Measurements from ENCODE around the gene TAOK3.
"Not testable (repeated sequence)": the region's sequence is repeated elsewhere in the genome, so short reads cannot be mapped to it uniquely, and the experiment has no call there.

TAOK3 gene

DNA sequence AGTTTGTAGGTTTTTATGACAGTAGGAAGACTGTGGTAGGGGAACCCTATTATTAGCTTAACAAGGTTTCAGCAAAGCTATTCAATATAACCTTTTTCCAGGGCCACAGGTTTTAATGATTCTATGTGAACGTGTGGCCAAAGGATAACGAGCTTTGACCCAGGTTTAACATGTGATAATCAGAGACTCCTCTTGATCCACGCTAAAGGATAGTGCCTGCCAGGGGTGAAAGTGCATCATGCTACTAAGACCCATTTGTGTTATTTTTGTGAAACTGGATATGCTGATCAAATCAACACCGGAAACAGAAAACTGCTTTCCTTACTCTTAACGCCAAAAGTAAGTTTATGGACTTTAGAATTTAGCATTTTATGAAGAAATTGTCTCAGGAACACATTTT is 909 bp upstream of the TAOK3 start:
- DNase-seq (ENCODE audit: low read depth) = no peak

DNA sequence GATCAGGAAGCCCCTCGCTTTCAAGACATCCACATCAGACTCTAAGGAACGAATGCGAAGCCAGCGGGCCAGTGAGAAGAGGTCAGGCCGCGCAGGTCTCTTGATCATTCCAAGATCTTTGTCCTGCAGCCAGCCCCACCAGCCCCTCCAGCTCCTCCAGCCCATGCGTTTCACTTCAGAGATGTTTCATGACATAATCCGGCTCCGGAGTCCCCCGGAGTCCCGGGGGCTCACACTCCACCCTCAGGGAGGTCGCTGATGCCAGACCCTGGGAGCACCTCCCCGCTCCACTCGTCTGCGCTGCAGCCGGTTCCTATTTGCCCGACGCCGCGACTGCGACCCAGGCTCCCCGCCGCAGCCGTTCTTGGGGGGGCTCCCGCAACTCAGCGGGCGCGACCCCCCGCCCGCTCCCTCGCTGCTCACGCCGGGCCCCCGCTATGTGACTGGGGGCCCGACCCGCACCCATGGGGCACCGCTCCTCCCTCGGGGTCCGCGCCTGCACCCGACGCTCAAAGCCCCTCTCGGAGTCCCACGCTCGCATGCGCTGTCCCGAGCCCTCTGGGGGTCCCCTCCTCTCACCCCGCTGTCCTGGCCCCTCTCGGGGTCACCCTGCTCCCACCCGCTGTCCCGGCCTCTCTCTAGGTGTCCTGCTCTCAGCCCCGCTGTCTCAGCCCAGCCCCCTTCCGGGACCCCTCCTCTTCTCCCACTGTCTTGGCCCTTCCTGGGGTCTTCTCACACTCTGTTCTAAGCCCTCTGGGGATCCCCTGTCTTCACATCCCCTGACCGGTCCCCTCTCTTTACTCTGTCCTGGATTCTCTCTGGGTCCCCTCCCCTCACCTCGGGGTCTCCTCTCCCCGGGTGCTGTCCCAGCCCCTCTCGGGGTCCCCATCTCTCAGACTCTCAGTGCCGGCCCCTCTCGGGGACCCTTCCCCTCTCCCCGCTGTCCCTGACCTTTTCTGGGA is 1.1 kb downstream of the TAOK3 start:
- DNase-seq (ENCODE audit: low read depth) = no peak

DNA sequence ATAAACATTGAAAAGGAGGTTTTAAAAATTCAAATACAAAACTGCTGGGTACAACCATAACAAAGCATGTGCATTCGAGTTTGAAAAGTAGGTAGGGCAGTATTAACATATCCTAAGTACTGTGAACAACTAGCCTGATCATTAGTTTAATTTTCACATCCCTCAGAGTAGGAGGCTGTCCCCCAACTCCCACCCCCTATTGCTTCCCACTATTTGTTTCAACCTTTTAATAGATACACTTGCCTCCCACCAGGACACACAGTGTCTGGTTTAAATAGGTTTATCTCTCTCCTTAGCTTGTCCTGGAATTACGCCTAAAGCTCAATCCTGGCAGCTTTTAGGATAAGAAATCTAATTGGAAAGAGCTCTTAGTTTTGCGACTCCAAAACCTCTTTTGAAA is 2.1 kb downstream of the TAOK3 start:
- no peak for DNase-seq (ENCODE audit: low read depth)

DNA sequence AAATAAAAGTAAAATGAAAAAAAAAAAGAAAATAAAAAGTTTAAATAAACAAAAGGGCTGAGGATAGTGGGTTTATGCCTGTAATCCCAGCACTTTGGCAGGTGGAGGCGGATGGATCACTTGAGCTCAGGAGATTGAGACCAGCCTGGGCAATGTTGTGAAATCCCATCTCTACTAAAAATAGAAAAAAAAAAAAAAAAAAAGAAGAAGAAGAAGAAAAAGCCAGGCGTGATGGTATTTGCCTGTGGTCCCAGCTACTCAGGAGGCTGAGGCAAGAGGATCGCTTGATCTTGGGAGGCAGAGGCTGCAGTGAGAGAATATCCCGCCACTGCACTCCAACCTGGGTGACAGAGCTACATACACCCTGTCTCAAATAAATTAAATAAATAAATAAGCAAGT is 3.9 kb downstream of the TAOK3 start:
- DNase-seq (ENCODE audit: low read depth) = no peak

DNA sequence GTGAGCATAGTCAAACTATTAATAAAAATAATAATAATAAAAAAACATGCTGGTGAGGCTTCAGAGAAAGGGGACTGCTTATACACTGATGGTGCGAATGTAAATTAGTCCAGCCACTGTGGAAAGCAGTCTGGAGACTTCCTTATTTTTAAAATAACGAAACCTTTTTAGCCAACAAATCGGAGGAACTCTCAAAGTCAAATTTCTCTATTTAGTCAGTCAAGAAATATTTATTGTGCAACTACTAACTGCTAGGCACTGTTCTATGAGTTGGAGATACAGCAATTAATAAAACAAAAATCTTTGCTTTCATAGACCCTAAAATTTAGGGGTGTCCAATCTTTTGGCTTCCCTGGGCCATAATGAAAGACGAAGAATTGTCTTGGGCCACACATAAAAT is 10.8 kb downstream of the TAOK3 start:
- no peak for DNase-seq (ENCODE audit: low read depth)

DNA sequence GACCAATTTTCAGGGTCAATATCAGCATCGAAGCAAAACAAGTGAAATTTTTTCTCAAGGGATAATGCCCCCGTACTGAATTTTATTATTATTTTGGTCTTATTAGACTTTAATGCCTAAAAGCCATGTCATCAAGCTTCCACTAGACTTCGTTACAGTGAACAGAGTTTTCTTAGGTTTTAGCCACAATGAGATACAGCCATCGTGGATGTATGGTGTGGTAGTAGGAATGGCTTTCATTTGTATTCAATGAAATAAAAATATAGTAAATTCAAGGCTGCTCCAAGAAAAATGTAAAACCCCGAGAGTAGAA is 11.7 kb downstream of the TAOK3 start:
- DNase-seq (ENCODE audit: low read depth) = no peak

DNA sequence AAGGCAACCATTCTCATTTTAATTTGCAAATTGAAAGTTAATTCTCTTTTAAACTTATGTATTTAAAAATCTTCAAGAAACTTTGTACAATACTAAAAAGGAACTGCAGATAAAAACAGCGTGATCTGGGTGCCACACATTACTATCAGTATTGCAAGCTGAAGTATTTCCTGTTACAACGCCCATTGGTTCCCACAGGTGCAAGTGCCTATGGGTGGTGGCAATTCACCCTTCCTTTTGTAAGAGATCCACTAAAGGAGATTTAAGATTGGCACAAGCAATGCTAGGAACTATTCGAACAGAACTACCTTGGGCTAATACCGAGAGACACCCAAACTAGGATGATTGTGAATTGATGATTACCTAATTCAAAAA is 13.2 kb downstream of the TAOK3 start:
- DNase-seq (ENCODE audit: low read depth) = no peak

DNA sequence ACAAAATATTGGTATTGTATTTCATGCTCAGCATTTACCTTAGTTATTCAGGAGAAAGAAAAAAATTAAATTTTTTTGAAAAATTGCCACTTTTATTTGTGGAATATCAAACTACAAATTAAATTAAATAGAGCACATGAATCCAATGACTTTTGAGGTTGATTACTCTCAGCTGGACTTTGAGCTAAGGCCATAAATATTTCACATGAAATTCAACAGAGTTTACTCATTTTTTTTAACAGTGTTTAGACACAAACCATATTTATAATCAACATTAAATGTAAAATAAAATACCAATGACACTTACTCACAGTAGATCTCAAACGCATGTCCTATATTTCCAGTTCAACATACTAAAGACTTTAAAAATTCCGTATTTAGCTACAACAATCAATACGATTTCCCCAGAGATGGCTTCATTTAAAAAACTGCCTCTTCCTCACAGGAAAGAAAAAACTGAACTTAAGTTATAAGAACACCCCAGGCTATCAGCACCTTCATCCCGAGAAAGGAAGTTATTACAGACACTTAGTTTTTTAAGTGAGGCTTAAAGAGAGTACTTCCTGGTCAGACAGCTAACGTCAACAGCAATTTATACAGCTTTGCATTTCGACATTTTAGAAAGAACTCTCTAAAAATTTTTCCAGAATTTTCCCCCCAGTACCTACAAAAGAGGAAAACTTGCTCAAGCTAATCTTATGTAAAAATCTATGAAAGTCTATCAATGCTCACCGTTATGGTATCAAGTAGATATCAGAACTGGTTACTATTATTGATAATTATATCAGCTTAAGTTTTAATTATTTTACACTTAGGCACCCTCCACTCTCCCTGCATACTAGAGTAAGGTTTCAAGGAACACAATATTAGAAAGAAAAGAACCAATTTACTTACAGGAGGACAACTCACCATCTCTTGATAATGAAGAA is 13.8 kb downstream of the TAOK3 start:
- DNase-seq (ENCODE audit: low read depth) = no peak

DNA sequence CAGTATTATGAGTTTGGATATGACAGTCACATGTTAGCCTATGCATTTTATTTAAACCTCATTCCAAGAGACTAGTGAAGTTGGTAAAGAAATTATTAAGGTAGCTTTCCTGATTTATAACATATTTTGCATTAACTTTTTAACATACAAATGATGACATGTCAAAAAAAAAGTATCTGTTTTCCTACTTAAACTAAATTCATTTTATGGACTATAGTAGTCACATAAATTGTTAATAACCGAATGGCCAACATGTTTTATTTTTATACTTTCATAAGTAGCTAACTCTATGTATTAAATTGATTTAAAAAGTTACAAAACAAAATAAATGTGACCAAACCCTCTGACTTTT is 14.7 kb downstream of the TAOK3 start:
- no peak for DNase-seq (ENCODE audit: low read depth)

DNA sequence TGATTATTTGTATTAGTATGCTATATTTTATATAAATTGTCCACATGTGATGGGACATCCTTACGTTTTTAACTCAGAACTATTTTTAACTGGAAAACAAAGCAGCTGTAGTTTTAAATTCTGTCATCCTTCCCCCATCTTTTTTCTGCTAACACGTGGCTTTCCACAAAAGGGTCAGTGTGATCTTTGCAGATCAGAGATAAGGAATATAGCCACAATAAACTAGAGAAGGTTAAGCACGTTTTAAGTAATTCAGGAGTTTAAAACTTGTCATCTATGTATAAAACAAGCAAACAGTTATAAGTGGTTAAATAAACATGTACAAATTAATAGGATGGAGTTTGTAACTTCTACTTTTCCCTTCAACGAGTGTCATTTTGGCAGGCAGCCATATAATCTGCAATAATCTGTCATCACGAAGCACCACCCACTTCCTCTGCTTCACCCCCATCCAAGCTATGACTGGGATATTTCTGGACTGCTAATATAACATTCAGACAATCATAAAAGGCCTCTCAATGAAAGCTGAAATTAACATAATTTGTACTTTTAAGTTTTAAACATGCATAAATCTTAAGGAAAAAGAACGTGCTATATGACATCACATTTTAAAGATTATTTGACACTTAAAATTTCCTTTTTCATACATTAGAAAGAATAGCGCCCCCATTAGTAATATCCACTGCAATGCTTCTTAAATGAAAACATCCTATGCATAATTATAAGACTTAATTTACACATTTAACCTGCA is 15.3 kb downstream of the TAOK3 start:
- DNase-seq (ENCODE audit: low read depth) = no peak

DNA sequence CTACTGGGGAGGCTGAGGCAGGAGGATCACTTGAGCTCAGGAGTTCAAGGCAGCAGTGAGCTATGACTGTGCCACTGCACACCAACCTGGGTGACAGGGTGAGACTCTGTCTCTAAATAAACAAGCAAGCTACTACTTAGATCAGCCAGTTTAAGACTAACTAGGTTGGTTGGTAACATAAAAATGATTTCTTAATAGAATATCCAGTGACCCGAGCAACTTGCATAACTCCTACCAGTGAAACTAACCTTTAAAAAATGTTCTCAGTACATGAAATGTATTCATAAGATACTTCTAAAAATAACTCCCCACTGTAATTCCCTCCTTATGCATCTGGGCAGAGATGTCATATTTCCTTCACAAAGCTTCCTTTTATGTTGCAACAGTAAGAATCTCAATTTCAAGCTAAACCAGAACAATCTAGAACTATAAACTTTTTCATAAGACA is 15.9 kb downstream of the TAOK3 start:
- DNase-seq (ENCODE audit: low read depth) = peak; percentile 85

DNA sequence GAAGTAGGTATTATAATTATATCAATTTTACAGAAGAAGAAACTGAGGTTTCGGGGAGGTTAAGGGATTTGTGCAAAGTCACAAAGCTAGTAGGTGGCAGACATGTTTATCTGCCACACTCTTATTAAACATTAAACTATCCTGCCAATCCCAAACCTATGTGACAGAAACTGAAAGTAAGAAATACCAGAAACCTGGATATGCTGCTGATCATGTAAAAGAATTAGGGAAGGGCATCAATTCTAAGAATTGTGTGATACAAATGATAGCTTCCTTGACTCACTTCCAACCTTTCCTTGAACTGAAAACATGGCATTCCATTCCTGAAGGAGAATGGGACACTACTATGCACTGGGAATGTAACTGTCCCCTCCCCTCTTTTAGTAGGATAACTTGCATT is 16.9 kb downstream of the TAOK3 start:
- no peak for DNase-seq (ENCODE audit: low read depth)

DNA sequence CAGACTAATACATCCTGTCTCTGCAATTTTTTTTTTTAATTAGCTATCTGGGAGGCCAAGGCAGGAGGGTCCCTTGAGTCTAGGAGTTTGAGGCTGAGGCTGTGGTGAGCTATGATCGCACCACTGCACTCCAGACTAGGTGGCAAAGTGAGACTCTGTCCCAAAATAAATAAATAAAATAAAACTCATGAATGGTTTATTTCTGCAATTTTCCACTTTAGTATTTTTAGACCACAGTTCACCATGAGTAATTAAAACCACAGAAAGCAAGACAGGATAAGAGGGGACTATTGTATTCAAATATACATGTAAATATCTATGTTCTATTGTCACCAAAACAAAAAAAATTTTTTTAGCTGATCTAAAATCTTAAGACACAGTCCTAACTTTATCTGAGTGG is 17.8 kb downstream of the TAOK3 start:
- no peak for DNase-seq (ENCODE audit: low read depth)

DNA sequence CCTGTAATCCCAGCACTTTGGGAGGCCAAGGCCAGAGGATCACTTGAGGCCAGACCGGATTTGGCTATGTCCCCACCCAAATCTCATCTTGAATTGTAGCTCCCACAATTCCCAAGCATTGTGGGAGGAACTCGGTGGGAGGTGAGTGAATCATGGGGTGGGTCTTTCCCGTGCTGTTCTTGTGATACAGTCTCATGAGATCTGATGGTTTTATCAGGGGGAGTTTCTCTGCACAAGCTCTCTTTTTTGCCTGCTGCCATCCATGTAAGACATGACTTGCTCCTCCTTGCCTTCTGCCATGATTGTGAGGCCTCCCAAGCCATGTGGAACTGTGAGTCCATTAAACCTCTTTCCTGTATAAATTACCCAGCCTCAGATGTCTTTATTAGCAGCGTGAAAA is 18.2 kb downstream of the TAOK3 start:
- DNase-seq (ENCODE audit: low read depth) = not testable (repeated sequence)

DNA sequence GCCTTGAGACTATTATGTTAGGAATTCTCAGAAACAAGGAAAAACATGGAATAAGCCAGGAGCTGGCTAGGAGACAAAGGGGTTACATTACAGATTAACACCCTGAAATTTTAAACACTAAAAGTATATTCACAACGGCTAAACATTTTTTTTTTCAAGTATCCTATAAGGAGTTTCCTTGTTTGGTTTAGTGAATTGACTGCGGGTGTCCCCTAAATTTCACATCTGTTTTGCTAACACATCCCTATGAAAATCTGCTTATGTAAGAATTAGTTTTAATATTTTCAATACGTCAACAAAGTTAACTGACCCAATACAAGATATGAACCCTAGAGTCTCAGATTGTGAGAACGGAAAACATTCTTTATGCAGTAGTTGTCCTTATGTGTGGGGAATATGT is 19.0 kb downstream of the TAOK3 start:
- DNase-seq (ENCODE audit: low read depth) = no peak

DNA sequence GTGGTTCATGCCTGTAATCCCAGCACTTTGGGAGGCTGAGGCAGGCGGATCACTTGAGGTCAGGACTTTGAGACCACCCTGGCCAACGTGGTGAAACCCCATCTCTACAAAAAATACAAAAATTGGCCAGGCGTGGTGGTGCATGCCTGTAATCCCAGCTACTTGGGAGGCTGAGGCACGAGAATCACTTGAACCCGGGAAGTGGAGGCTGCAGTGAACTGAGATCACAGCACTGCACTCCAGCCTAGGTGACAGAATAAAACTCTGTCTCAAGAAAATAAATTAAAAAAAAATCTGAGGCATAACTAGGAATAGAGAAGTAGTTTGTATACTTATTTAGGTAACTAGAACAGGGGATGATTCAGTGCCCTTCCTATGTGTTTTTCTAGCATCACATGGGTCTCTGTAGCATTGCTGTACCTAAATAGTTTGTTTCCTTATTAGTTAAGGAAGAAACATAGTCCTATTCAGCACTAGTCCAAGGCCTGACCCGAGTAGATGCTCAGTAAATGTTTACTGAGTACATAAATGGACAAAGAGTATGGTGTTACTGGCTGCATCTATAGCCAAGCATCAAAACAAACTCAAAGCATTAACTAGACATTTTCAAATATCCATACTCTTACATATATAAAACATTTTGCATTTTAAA is 21.7 kb downstream of the TAOK3 start:
- DNase-seq (ENCODE audit: low read depth) = no peak

DNA sequence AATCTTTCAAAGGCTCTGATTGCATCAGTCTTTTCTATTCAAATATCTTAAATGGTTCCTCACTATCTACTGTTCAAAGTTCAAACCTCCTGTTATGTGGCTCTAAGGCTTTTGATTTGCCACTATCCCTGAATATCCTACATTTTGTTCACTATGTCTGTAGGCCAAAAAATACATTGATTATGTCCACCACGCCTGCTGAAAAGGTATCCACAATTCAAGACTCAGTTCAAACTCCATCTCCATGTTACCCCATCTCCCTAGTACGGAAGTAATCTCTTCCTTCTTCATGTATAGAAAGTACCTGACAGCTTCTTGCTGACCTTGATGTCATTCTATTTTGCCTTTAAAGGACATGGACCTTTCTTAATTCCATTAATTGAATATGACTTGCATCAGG is 24.8 kb downstream of the TAOK3 start:
- DNase-seq (ENCODE audit: low read depth) = no peak

DNA sequence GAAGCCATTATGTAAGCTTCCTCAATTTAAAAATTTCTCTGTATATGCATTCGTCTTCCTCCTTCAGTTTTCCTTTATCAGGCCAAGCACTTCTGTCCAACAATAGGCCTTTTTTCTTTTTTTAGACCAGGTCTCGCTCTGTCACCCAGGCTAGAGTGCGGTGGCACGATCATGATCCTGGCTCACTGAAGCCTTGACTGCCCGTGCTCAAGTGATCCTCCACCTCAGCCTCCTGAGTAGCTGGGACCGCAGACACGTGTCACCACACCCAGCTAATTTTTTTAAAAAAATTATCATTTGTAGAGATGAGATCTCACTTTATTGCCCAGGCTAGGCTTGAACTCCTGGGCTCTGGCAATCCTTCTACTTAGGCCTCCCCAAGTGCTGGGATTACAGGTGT is 25.8 kb downstream of the TAOK3 start:
- DNase-seq (ENCODE audit: low read depth) = no peak

DNA sequence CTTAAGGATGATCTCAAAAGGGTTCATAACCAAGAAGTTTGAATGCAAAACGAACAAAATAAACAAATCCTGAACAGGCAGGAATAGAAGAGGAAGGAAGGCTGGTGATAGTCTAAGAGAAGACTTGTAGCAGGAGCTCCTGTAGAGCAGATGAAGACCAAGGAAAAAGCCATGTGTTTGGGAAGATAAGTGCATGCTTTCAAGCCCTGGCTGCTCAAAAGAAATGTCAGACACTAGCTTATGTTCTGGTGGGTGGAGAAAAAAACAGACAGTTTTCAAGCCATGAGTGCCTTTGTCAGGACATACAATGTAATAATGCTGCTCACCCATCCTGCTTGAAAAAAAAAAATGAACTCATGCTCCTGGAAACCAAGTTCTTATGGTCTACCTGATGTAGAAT is 27.4 kb downstream of the TAOK3 start:
- no peak for DNase-seq (ENCODE audit: low read depth)

DNA sequence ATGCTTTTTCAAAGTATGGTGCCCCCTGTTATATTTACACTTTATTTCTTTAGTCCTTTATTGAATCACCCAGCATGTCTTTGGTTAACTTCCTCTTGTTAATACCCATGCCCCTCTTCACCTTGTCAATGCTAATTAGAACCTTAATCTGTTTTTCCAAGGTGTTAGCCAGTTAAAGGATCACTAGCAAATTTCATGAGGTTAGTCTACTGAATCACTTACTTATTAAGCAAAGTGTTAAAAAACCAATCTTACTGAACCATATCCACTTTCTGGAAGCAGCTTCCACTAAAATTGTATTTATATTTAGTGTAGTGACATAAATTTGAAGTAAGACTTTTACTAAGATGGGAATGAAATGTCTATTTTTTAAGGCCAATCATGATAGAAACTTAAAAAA is 27.9 kb downstream of the TAOK3 start:
- DNase-seq (ENCODE audit: low read depth) = no peak

DNA sequence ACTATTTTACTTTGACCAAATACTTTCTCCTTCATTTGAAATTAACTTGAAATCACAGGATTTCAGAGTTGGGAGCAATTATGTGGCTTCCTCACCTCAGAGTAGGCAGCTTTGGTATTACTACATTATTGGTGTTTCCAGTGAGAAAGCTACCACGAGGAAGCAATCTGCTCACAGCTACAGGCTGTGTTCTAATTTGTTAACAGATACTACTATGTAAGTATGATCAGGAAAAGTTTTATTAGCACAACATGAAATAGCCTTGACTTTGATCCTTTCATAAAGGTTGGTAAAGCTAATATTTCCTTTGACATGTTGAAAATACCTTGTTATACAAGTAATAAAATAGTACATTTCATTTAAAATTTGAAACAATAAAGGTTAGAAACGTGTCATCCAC is 30.6 kb downstream of the TAOK3 start:
- no peak for DNase-seq (ENCODE audit: low read depth)

DNA sequence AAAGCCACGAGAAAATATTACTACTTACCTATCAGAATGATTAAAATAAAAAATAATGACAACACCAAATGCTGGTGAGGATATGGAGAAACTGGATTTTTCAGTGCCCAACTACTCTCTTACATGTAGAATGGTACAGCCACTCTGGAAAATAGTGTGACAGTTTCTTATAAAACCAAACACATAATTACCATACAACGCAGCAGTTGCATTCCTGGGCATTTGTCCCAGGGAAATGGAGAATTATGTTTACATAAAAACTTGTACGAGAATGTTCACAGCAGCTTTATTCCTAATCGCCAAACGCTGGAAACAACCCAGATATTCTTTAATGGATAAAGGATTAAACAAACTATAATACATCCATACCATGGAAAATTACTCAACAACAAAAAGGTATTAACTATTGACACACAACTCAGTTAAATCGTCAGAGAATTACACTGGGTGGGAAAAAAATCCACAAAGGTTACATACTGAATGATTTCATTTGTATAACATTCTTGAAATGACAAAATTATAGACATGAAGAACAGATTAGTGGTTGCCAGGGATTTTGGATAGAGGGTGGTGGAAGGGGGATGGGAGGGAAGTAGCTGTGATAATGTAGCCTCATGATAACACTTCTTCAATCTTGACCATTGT is 35.4 kb downstream of the TAOK3 start:
- DNase-seq (ENCODE audit: low read depth) = no peak
